ENCODE measurements around the gene BICD2.

The BICD2 gene

GRCh38 chr9:92664394-92665152, 100.1 kb downstream of the BICD2 start:
- no peak for FAIRE-seq

DNA sequence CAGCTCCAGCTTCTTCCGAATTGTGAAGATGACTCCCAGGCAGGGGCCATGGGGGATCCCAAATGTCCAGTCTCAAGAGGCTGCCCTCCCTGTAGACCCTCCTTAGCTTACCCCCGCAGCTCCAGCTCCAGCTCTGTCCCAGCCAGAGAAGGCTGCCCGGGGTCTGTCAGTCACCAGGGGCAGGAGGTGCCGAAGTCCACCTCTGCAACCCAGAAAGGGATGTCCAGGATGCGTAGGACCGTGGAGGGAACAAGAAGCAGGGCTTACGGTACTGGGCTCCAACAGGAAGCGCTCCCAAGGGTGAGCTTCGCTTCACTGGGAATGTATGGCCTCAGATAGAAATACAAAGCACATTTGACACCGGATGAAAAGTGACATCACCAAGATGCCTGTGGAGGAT, 100.7 kb downstream of the BICD2 start:
- FAIRE-seq: no peak

DNA sequence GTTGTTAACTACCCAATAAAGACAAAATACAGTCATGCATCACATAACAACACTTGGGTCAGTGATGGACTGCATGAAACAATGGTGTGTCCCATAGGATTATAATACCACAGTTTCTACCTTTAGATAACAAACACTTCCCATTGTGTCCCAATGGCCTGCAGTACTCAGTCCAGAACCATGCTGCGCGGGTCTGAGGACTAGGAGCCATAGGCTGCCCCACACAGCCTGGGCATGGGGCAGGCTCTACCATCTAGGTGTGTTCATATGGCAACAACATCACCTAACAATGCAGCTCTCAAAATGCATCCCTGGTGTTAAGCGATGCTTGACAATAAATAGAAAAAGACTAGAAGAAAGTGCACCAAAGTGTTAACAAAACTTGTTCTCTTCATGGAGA, 101.5 kb downstream of the BICD2 start:
- no peak for FAIRE-seq

GRCh38 chr9:92661743-92662142, 102.9 kb downstream of the BICD2 start:
- no peak for FAIRE-seq
